Suprapubic skin (tissue), 4 donors: Measurements from ENCODE around the gene KCNH8. TPM values are rescaled to one million over a fixed set of nuclear protein-coding genes. Genes with fewer than 3 reads are reported as not detected.

Experiments used
- DNase-seq, 2 donors: peaks; one replicate each; pipeline ENCODE4 v3.0.0-alpha.2; 2019; ENCODE audit warnings: low spot score in 2 of 2
- H3K27ac ChIP-seq: fragments of 200-600 bp; sonication (generic); one replicate; pipeline ENCODE4 v1.5.1; 2019
- H3K27me3 ChIP-seq: fragments of 200-600 bp; sonication (generic); one replicate; pipeline ENCODE4 v1.5.1; 2019
- H3K36me3 ChIP-seq: fragments of 200-600 bp; sonication (generic); one replicate; pipeline ENCODE4 v1.5.1; 2019
- H3K4me1 ChIP-seq: fragments of 200-600 bp; sonication (generic); one replicate; pipeline ENCODE4 v1.5.1; 2019
- H3K4me3 ChIP-seq: fragments of 200-600 bp; sonication (generic); one replicate; pipeline ENCODE4 v1.5.1; 2019; ENCODE audit warnings: mild to moderate bottlenecking
- H3K9me3 ChIP-seq: fragments of 200-600 bp; sonication (generic); one replicate; pipeline ENCODE4 v1.5.1; 2019
- CTCF ChIP-seq, 2 donors: fragments of 200-600 bp in 1 of 2; fragments of 450-650 bp in 1 of 2; sonication (generic) in 1 of 2; IDR thresholded peaks; one replicate each; pipeline ENCODE4 v1.5.1; 2016 to 2019; ENCODE audit warnings: antibody characterized with exemption in 2 of 2, mild to moderate bottlenecking in 1 of 2, moderate library complexity in 1 of 2
- EP300 ChIP-seq: sonication (generic); formaldehyde crosslinking; IDR thresholded peaks from one replicate; pipeline ENCODE4 v1.6.1; 2017; ENCODE audit warnings: antibody characterized with exemption
- POLR2A ChIP-seq, 2 donors: fragments of 450-650 bp; IDR thresholded peaks; one replicate each; pipeline ENCODE4 v1.6.1; 2017; ENCODE audit warnings: antibody characterized with exemption in 2 of 2, mild to moderate bottlenecking in 2 of 2, moderate library complexity in 2 of 2
- POLR2AphosphoS5 ChIP-seq, 3 donors: sonication (generic); formaldehyde crosslinking; IDR thresholded peaks; one replicate each; pipeline ENCODE4 v1.6.1; 2017; ENCODE audit warnings: antibody characterized with exemption in 3 of 3
- WGBS: methylation state at CpG from one replicate; pipeline ENCODE4 v1.1.5; 2018; 5-methylcytosine and 5-hydroxymethylcytosine counted together
- total RNA-seq, 4 donors: library from RNA; depleted of rRNA; stranded (reverse); fragments of >200 nt; gene quantifications; one replicate each; pipeline ENCODE4 v1.1.0, GENCODE V29; 2016

The KCNH8 gene
- total RNA-seq, 4 donors from 2014 or later = 0.40 to 1.6 (median 0.58) TPM

- 72% methylated on average over 4 of the region's 4 CpGs for WGBS
Observed at GRCh38 chr3:19559724-19560442, 411.6 kb downstream of the KCNH8 start.

GRCh38 chr3:19573644-19574043, 425.3 kb downstream of the KCNH8 start:
- Histone ChIP-seq H3K27me3 (no peaks in the 10 kb centered on the region), H3K36me3 (no peaks in the 10 kb centered on the region), H3K9me3 (no peaks in the 10 kb centered on the region), H3K4me1 (no peaks in the 10 kb centered on the region), H3K4me3 (no peak overlapping the region), H3K27ac (no peak overlapping the region)
- TF ChIP-seq CTCF (IDR thresholded peaks at IDR 0.05) = no peak
- no peak for DNase-seq
- 88% methylated on average over 2 of the region's 2 CpGs for WGBS

More at GRCh38 chr3:19559724-19560442, 411.6 kb downstream of the KCNH8 start:
- Histone ChIP-seq H3K27ac (no peak overlapping the region), H3K4me1 (no peaks in the 10 kb centered on the region), H3K27me3 (no peaks in the 10 kb centered on the region), H3K9me3 (no peaks in the 10 kb centered on the region), H3K36me3 (no peaks in the 10 kb centered on the region), H3K4me3 (no peak overlapping the region)
- no peak for DNase-seq
- TF ChIP-seq CTCF (IDR thresholded peaks at IDR 0.05) (no peak), POLR2AphosphoS5 (IDR thresholded peaks at IDR 0.05) (no peak), EP300 (no peak), POLR2A (IDR thresholded peaks at IDR 0.05) (no peak)

- H3K27me3 ChIP-seq = no peaks in the 10 kb centered on the region
- no peak for DNase-seq
- no peak overlapping the region for H3K27ac ChIP-seq
- no peaks in the 10 kb centered on the region for H3K9me3 ChIP-seq
- H3K4me1 ChIP-seq = no peaks in the 10 kb centered on the region
- H3K36me3 ChIP-seq = no peaks in the 10 kb centered on the region
- TF ChIP-seq CTCF (IDR thresholded peaks at IDR 0.05) (no peak), POLR2AphosphoS5 (IDR thresholded peaks at IDR 0.05) (no peak), POLR2A (IDR thresholded peaks at IDR 0.05) (no peak), EP300 (no peak)
- no peak overlapping the region for H3K4me3 ChIP-seq
- 62% methylated on average over 3 of the region's 3 CpGs for WGBS
Observed at GRCh38 chr3:19574268-19574667, 426.0 kb downstream of the KCNH8 start.

- 88% methylated on average over 3 of the region's 3 CpGs for WGBS
- TF ChIP-seq CTCF (IDR thresholded peaks at IDR 0.05) (no peak), POLR2AphosphoS5 (IDR thresholded peaks at IDR 0.05) (no peak), POLR2A (IDR thresholded peaks at IDR 0.05) (no peak), EP300 (no peak)
- no peak overlapping the region for H3K4me3 ChIP-seq
Observed at GRCh38 chr3:19576343-19576742, 428.0 kb downstream of the KCNH8 start.

More at GRCh38 chr3:19576343-19576742, 428.0 kb downstream of the KCNH8 start:
- no peak for DNase-seq
- Histone ChIP-seq H3K27ac (no peak overlapping the region), H3K36me3 (no peaks in the 10 kb centered on the region), H3K27me3 (no peaks in the 10 kb centered on the region), H3K4me1 (no peaks in the 10 kb centered on the region), H3K9me3 (no peaks in the 10 kb centered on the region)
